SK-N-SH treated with all-trans-retinoic acid at 6 μM for 48 hours (cell line): Measurements from ENCODE around the gene CENPE.
"Not testable (repeated sequence)": the region's sequence is repeated elsewhere in the genome, so short reads cannot be mapped to it uniquely, and the experiment has no call there.

Source experiments
- ATAC-seq: fragments of 200-7000 bp; cut with Tn5 transposase; 3 replicates; pipeline ENCODE4 v1.9.1; 2020; ENCODE audit warnings: mild to moderate bottlenecking, moderate library complexity
- ARNTL ChIP-seq: fragments of 450-650 bp; formaldehyde crosslinking; IDR thresholded peaks from 2 replicates; pipeline ENCODE4 v1.5.0; 2020; ENCODE audit warnings: low read depth, mild to moderate bottlenecking, moderate library complexity, borderline replicate concordance
- BACH2 ChIP-seq: fragments of 250-450 bp; sonication (Bioruptor Pico); IDR thresholded peaks from 2 replicates; pipeline ENCODE4 v1.9.0; 2021; ENCODE audit warnings: mild to moderate bottlenecking, borderline replicate concordance
- CREB5 ChIP-seq: fragments of 250-450 bp; sonication (Bioruptor Pico); IDR thresholded peaks from 2 replicates; pipeline ENCODE4 v1.5.1; 2020; ENCODE audit warnings: low read depth, mild to moderate bottlenecking, moderate library complexity
- CSDC2 ChIP-seq: fragments of 250-450 bp; sonication (Bioruptor Pico); IDR thresholded peaks from 2 replicates; pipeline ENCODE4 v1.5.0; 2020; ENCODE audit warnings: mild to moderate bottlenecking, moderate library complexity
- CSRNP3 ChIP-seq: fragments of 250-450 bp; sonication (Bioruptor Pico); IDR thresholded peaks from 2 replicates; pipeline ENCODE4 v1.5.1; 2021; ENCODE audit warnings: mild to moderate bottlenecking, moderate library complexity
- ESRRG ChIP-seq: fragments of 250-450 bp; sonication (Bioruptor Pico); IDR thresholded peaks from 2 replicates; pipeline ENCODE4 v1.6.1; 2021; ENCODE audit warnings: mild to moderate bottlenecking
- GLIS3 ChIP-seq: fragments of 250-450 bp; sonication (Bioruptor Pico); IDR thresholded peaks from 2 replicates; pipeline ENCODE4 v1.5.0; 2020; ENCODE audit warnings: mild to moderate bottlenecking, moderate library complexity
- ISL1 ChIP-seq: fragments of 250-450 bp; sonication (Bioruptor Pico); IDR thresholded peaks from 2 replicates; pipeline ENCODE4 v2.1.2; 2022; ENCODE audit warnings: mild to moderate bottlenecking, moderate library complexity
- OSR1 ChIP-seq: fragments of 250-450 bp; sonication (Bioruptor Pico); IDR thresholded peaks from 2 replicates; pipeline ENCODE4 v1.8.0; 2022; ENCODE audit warnings: moderate library complexity, mild to moderate bottlenecking, inconsistent platforms
- PATZ1 ChIP-seq: fragments of 250-450 bp; sonication (Bioruptor Pico); IDR thresholded peaks from 2 replicates; pipeline ENCODE4 v1.8.0; 2020; ENCODE audit warnings: mild to moderate bottlenecking, moderate library complexity, borderline replicate concordance
- PPARA ChIP-seq: fragments of 250-450 bp; sonication (Bioruptor Pico); IDR thresholded peaks from 2 replicates; pipeline ENCODE4 v1.5.0; 2020; ENCODE audit warnings: mild to moderate bottlenecking, borderline replicate concordance
- RARB ChIP-seq: fragments of 250-450 bp; sonication (Bioruptor Pico); IDR thresholded peaks from 2 replicates; pipeline ENCODE4 v1.8.0; 2021; ENCODE audit warnings: mild to moderate bottlenecking, moderate library complexity
- SNAI2 ChIP-seq: fragments of 250-450 bp; sonication (Bioruptor Pico); IDR thresholded peaks from 2 replicates; pipeline ENCODE4 v1.5.0; 2020; ENCODE audit warnings: mild to moderate bottlenecking, moderate library complexity
- TCF4 ChIP-seq: fragments of 250-450 bp; sonication (Bioruptor Pico); IDR thresholded peaks from 2 replicates; pipeline ENCODE4 v1.8.0; 2021; ENCODE audit warnings: mild to moderate bottlenecking, moderate library complexity, borderline replicate concordance
- TOX ChIP-seq: fragments of 250-450 bp; sonication (Bioruptor Pico); IDR thresholded peaks from 2 replicates; pipeline ENCODE4 v1.8.0; 2021; ENCODE audit warnings: mild to moderate bottlenecking, moderate library complexity, borderline replicate concordance
- ZC3H10 ChIP-seq: fragments of 250-450 bp; sonication (Bioruptor Pico); IDR thresholded peaks from 2 replicates; pipeline ENCODE4 v1.5.1; 2021; ENCODE audit warnings: mild to moderate bottlenecking, moderate library complexity
- ZFP3 ChIP-seq: fragments of 250-450 bp; sonication (Bioruptor Pico); IDR thresholded peaks from 2 replicates; pipeline ENCODE4 v1.5.0; 2020; ENCODE audit warnings: mild to moderate bottlenecking, moderate library complexity
- ZFP30 ChIP-seq: fragments of 450-650 bp; formaldehyde crosslinking; IDR thresholded peaks from 2 replicates; pipeline ENCODE4 v1.5.0; 2022; ENCODE audit warnings: mild to moderate bottlenecking, moderate library complexity
- ZNF565 ChIP-seq: fragments of 450-650 bp; formaldehyde crosslinking; conservative IDR thresholded peaks from 2 replicates; pipeline ENCODE4 v1.5.0; 2020; ENCODE audit warnings: low read depth, mild to moderate bottlenecking, moderate library complexity
- ZNF70 ChIP-seq: fragments of 450-650 bp; formaldehyde crosslinking; IDR thresholded peaks from 2 replicates; pipeline ENCODE4 v1.5.0; 2020; ENCODE audit warnings: mild to moderate bottlenecking, moderate library complexity
- ZNF8 ChIP-seq: fragments of 450-650 bp; formaldehyde crosslinking; IDR thresholded peaks from 2 replicates; pipeline ENCODE4 v1.5.0; 2020; ENCODE audit warnings: mild to moderate bottlenecking, moderate library complexity
- TF ChIP-seq, protein P1 (sequence below): fragments of 250-450 bp; sonication (Bioruptor Pico); IDR thresholded peaks from 2 replicates; pipeline ENCODE4 v1.8.0; 2021; ENCODE audit warnings: low read depth, mild to moderate bottlenecking, moderate library complexity, borderline replicate concordance

The CENPE gene, protein sequence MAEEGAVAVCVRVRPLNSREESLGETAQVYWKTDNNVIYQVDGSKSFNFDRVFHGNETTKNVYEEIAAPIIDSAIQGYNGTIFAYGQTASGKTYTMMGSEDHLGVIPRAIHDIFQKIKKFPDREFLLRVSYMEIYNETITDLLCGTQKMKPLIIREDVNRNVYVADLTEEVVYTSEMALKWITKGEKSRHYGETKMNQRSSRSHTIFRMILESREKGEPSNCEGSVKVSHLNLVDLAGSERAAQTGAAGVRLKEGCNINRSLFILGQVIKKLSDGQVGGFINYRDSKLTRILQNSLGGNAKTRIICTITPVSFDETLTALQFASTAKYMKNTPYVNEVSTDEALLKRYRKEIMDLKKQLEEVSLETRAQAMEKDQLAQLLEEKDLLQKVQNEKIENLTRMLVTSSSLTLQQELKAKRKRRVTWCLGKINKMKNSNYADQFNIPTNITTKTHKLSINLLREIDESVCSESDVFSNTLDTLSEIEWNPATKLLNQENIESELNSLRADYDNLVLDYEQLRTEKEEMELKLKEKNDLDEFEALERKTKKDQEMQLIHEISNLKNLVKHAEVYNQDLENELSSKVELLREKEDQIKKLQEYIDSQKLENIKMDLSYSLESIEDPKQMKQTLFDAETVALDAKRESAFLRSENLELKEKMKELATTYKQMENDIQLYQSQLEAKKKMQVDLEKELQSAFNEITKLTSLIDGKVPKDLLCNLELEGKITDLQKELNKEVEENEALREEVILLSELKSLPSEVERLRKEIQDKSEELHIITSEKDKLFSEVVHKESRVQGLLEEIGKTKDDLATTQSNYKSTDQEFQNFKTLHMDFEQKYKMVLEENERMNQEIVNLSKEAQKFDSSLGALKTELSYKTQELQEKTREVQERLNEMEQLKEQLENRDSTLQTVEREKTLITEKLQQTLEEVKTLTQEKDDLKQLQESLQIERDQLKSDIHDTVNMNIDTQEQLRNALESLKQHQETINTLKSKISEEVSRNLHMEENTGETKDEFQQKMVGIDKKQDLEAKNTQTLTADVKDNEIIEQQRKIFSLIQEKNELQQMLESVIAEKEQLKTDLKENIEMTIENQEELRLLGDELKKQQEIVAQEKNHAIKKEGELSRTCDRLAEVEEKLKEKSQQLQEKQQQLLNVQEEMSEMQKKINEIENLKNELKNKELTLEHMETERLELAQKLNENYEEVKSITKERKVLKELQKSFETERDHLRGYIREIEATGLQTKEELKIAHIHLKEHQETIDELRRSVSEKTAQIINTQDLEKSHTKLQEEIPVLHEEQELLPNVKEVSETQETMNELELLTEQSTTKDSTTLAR (N-terminal part only)

GRCh38 chr4:103198111-103198765, at the start of gene CENPE:
TSS of gene CENPE (minus strand) at chr4:103198343. CDS start at chr4:103198319, 24 bp downstream.
- TF ChIP-seq ZFP3 (CRISPR knock-in tag) = 0 out of 2 replicates have a peak, but pooled peaks have one; percentile 17
- TF ChIP-seq TCF4 = no peak
- peak; percentile 91 for ATAC-seq

- TF ChIP-seq ZNF565 (CRISPR knock-in tag) = no peak
- no peak for TF ChIP-seq OSR1
- no peak for ATAC-seq
Measured at GRCh38 chr4:103244251-103244650, 46.1 kb upstream of the CENPE start.

GRCh38 chr4:103230938-103231337, 32.8 kb upstream of the CENPE start:
- not testable (repeated sequence) for ATAC-seq

- ATAC-seq = not testable (repeated sequence)
Measured at GRCh38 chr4:103223556-103223955, 25.4 kb upstream of the CENPE start.

GRCh38 chr4:103207673-103208072, 9.5 kb upstream of the CENPE start:
- TF ChIP-seq BACH2 (CRISPR knock-in tag) = no peak
- TF ChIP-seq TCF4 = no peak
- TF ChIP-seq OSR1 = no peak
- TF ChIP-seq CSRNP3 = no peak
- TF ChIP-seq CREB5 (CRISPR knock-in tag) = no peak
- no peak for TF ChIP-seq SNAI2 (CRISPR knock-in tag)
- TF ChIP-seq ARNTL (CRISPR knock-in tag) = no peak
- no peak for ATAC-seq

GRCh38 chr4:103204111-103204510, 6.0 kb upstream of the CENPE start:
- peak; percentile 80; the same call in 2 of the 3 replicates for ATAC-seq
- TF ChIP-seq CSDC2 (no peak), SNAI2 (CRISPR knock-in tag) (no peak), ZFP30 (CRISPR knock-in tag) (no peak), GLIS3 (CRISPR knock-in tag) (no peak), BACH2 (CRISPR knock-in tag) (no peak)

GRCh38 chr4:103201724-103202123, 3.6 kb upstream of the CENPE start:
- no peak for ATAC-seq
- TF ChIP-seq ESRRG (CRISPR knock-in tag) (no peak), RARB (CRISPR knock-in tag) (no peak), ZNF70 (no peak), TCF4 (no peak), ZFP30 (CRISPR knock-in tag) (no peak), SNAI2 (CRISPR knock-in tag) (no peak), ZFP3 (CRISPR knock-in tag) (no peak), PPARA (CRISPR knock-in tag) (no peak), GLIS3 (CRISPR knock-in tag) (no peak), TOX (CRISPR knock-in tag) (no peak), PATZ1 (CRISPR knock-in tag) (no peak), ISL1 (CRISPR knock-in tag) (no peak), ZNF565 (CRISPR knock-in tag) (no peak), ZC3H10 (no peak), ZNF8 (CRISPR knock-in tag) (no peak), BACH2 (CRISPR knock-in tag) (no peak), CSDC2 (no peak)
- TF ChIP-seq, protein P1, sequence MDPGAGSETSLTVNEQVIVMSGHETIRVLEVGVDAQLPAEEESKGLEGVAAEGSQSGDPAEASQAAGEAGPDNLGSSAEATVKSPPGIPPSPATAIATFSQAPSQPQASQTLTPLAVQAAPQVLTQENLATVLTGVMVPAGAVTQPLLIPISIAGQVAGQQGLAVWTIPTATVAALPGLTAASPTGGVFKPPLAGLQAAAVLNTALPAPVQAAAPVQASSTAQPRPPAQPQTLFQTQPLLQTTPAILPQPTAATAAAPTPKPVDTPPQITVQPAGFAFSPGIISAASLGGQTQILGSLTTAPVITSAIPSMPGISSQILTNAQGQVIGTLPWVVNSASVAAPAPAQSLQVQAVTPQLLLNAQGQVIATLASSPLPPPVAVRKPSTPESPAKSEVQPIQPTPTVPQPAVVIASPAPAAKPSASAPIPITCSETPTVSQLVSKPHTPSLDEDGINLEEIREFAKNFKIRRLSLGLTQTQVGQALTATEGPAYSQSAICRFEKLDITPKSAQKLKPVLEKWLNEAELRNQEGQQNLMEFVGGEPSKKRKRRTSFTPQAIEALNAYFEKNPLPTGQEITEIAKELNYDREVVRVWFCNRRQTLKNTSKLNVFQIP (CRISPR knock-in tag) = no peak
